ENCODE measurements around the gene HSPA1A.
"Not testable (repeated sequence)": the region's sequence is repeated elsewhere in the genome, so short reads cannot be mapped to it uniquely, and the experiment has no call there.

The HSPA1A gene

DNA sequence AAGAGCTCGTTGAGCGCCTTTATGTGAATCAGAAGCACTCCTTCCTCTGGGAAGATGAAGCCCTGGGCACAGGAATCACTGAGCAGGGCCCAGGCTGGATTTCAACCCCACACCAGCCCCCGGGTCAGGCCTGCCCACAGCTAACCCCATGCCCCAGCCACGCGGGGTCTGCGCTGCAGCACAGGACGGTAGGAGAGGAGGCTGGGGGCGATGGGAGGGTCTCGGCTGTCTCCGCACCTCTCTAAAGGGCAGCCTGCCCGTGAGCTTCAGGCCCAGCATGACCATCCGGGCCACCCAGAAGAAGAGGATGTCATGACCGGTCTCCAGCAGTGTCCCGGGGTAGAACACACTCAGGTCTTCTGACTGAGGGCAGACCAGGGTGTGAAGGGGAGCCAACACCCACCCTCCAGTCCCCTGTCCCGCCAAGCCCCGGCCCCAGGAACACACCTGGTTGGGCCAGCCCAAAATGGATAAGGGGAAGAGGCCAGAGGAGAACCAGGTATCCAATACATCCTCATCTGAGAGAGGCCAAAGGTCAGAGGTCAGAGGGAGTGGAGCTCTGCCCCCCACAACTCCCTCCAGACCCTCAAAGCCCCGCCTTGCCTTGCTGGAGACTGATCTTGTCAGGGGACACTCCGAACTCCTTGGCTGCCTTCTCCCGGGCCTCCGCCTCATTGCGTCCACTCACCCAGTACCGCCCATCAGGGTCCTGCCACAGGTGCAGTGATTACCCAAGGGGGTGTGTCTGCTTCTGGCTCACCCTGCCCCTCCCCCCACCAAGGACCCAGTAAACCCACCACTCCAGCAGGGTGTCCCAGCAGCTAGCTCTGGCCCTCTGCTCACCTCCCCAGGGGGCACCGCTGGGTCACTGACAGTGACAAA lies 33.9 kb upstream of the HSPA1A start:
- no peak for DNase-seq

- DNase-seq = no peak
These were observed 33.1 kb upstream of the HSPA1A start for GRCh38 chr6:31782126-31782855.

- no peak for DNase-seq
These were observed 31.0 kb upstream of the HSPA1A start for GRCh38 chr6:31784098-31784925.

GRCh38 chr6:31785475-31785874 lies 29.9 kb upstream of the HSPA1A start:
- no peak for DNase-seq

- no peak for DNase-seq
These were observed 23.8 kb upstream of the HSPA1A start for GRCh38 chr6:31791324-31792089.

GRCh38 chr6:31792090-31792374 lies 23.3 kb upstream of the HSPA1A start:
- DNase-seq = no peak

DNA sequence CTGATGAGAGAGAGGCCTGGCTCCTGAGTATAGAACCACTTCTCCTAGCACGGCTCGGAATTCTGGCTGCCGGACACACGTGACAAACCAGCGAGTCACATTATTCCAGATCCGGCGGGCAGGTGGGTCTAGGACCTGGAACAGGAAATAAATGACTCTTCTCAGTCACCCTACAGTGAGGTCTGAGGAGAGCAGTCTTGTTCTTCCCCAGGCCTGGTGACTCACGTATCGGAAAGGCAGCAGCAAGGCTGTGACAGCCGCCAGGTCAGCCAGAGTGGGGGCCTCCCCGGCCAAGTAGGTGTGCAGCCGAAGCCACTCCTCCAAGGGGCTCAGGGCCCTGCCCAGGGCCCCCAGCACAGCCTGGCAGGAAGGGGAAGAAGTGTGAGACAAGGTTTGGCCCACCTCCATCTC lies 22.6 kb upstream of the HSPA1A start:
- no peak for DNase-seq

GRCh38 chr6:31793927-31794245 lies 21.5 kb upstream of the HSPA1A start:
- DNase-seq = not testable (repeated sequence)

- DNase-seq = no peak
These were observed 21.0 kb upstream of the HSPA1A start for GRCh38 chr6:31794294-31794865.

GRCh38 chr6:31794866-31795615 lies 20.3 kb upstream of the HSPA1A start:
- no peak for DNase-seq

DNA sequence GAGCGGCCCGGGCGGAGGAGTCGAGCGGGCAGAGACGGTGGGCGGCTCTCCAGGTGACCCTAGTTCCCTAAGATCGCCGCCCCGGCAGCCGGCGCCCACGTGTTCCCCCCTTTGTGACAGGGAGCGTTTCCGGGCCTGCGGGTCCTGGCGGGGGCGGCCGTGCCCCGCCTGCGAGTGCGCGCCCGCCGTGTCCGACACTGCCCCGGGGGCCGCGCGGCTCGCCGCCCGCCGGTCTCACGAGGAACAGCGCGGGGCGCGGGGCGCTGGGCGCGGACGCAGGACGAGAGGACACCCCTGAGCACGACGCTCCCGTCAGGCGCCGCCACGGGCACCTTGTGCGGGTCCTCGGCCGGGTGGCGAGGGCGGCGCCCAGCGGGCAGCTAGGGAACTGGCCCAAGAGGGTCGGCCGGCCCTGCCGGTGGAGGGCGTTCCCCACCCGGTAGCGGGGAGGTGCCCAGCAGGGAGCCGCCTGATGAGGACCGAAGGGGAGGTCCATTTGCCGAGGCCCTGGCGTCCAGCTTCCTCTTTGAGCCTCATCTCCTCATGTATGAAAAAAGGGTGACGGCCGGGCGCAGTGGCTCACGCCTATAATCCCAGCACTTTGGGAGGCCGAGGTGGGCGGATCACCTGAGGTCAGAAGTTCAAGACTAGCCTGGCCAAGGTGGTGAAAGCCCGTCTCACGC lies 19.6 kb upstream of the HSPA1A start, which contains the start of gene VARS1:
Gene VARS1 (minus strand): TSS at position 137 of the 683 bp plus-strand sequence. CDS start 535 bp downstream, outside the sequence.
- peak; percentile 79 for DNase-seq

GRCh38 chr6:31796993-31797385 lies 18.4 kb upstream of the HSPA1A start:
- DNase-seq = no peak

- no peak for DNase-seq
These were observed 17.8 kb upstream of the HSPA1A start for GRCh38 chr6:31797588-31797987.

DNA sequence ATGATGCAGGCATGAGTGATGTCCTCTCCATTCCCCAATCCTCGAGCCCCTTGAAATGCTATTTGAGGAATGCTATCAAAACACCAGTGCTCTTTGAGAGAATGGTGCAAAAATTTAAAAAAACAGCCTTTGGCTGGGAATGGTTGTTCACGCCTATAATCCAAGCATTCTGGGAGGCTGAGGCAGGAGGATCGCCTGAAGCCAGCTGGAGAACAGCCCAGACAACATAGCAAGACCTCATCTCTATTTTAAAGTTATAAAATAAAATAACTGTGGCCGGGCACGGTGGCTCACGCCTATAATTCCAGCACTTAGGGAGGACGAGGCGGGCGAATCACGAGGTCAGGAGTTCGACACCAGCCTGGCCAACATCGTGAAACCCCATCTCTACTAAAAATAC lies 15.6 kb upstream of the HSPA1A start:
- DNase-seq = no peak

DNA sequence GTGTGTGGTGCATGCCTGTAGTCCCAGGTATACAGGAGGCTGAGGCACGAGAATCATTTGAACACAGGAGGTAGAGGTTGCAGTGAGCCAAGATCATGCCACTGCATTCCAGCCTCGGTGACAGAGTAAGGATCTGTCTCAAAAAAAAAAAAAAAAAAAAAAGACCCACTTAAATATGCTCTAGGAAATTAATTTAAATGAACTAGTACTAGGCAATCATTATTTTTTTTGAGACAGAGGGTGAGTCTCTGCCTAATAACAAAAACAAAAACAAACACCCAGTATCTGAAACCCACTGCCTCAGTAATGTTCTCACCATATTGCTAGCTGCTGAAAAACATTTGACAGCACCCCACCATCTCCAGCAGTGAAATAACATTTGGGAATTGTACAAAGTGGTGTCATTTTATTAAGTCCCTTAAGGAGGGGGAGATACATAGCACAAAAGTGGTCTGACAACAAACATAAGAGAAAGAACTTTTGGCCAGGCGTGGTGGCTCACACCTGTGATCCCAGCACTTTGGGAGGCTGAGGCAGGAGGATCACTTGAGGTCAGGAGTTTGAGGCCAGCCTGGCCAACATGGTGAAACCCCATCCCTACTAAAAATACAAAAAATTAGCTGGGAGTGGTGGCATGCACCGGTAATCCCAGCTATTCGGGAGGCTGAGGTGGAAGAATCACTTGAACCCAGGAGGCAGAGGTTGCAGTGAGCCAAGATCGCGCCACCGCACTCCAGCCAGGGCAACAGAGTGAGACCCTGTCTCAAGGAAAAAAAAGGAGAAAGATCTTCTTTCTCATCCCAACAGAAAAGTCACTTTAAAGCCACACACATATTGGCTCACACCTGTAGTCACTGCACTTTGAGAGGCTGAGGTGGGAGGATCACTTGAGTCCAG lies 14.1 kb upstream of the HSPA1A start:
- not testable (repeated sequence) for DNase-seq

GRCh38 chr6:31805939-31806469 lies 9.3 kb upstream of the HSPA1A start:
- no peak for DNase-seq

- peak; percentile 92 for DNase-seq
These were observed 8.7 kb upstream of the HSPA1A start, which contains the start of gene LSM2 for GRCh38 chr6:31806470-31807272. TSS of gene LSM2 (minus strand) at chr6:31806966. CDS start at chr6:31806757, 209 bp downstream.

- not testable (repeated sequence) for DNase-seq
These were observed 6.7 kb upstream of the HSPA1A start for GRCh38 chr6:31808599-31808998.

- DNase-seq = no peak
These were observed 3.7 kb upstream of the HSPA1A start for GRCh38 chr6:31811645-31812044.

Measured in DMS153 (cell line).